BLaER1 treated with 17β-estradiol and CSF1 and Interleukin-3, amounts not matched to agents 10 nM and 100 nM (cell line): ENCODE data around the gene CTNNA3.

Experiments used
- H3K27ac ChIP-seq, 11 experiments: shearing (Covaris generic); formaldehyde crosslinking; 2 replicates each; pipeline ENCODE4 v1.8.1; 2022
- H3K27me3 ChIP-seq, 11 experiments: shearing (Covaris generic); formaldehyde crosslinking; 2 replicates each; pipeline ENCODE4 v1.8.1; 2022
- H3K36me3 ChIP-seq, 11 experiments: shearing (Covaris generic); formaldehyde crosslinking; 2 replicates each; pipeline ENCODE4 v1.8.1; 2022
- H3K4me1 ChIP-seq, 10 experiments: shearing (Covaris generic); formaldehyde crosslinking; 2 replicates each; pipeline ENCODE4 v1.8.1; 2022
- H3K4me2 ChIP-seq, 11 experiments: shearing (Covaris generic); formaldehyde crosslinking; 2 replicates each; pipeline ENCODE4 v1.8.1; 2022
- H3K4me3 ChIP-seq, 10 experiments: shearing (Covaris generic); formaldehyde crosslinking; 2 replicates each; pipeline ENCODE4 v1.8.1; 2022
- H3K9ac ChIP-seq, 11 experiments: shearing (Covaris generic); formaldehyde crosslinking; 2 replicates each; pipeline ENCODE4 v1.8.1; 2022
- H3K9me3 ChIP-seq, 11 experiments: shearing (Covaris generic); formaldehyde crosslinking; replicated peaks in 1 of 11; 2 replicates each; pipeline ENCODE4 v1.8.1; 2022
- H4K20me1 ChIP-seq, 11 experiments: shearing (Covaris generic); formaldehyde crosslinking; 2 replicates each; pipeline ENCODE4 v1.8.1; 2022
- Cebpa-rat ChIP-seq, 11 experiments: shearing (Covaris generic); IDR thresholded peaks; 2 replicates each; pipeline ENCODE4 v1.8.1; 2022

CTNNA3 gene

GRCh38 chr10:66151346-66151745 lies 1544.6 kb downstream of the CTNNA3 start:
- H3K36me3 ChIP-seq: no peaks in the 10 kb centered on the region
- H3K9me3 ChIP-seq: no peaks in the 10 kb centered on the region
- no peak overlapping the region for H3K4me3 ChIP-seq
- no peak overlapping the region for H3K9ac ChIP-seq
- no peak for TF ChIP-seq Cebpa-rat (IDR thresholded peaks at IDR 0.05)
- H4K20me1 ChIP-seq: no peaks in the 10 kb centered on the region
- peaks cover 0 to 6% (median 0%) of the 10 kb centered on the region in 10 experiments; a peak in 2 of 20 replicates for H3K4me1 ChIP-seq
- peak overlapping the region in 1 of 11 experiments; percentile 13; a peak in 1 of 22 replicates for H3K4me2 ChIP-seq
- H3K27me3 ChIP-seq: no peaks in the 10 kb centered on the region
- no peak overlapping the region for H3K27ac ChIP-seq

DNA sequence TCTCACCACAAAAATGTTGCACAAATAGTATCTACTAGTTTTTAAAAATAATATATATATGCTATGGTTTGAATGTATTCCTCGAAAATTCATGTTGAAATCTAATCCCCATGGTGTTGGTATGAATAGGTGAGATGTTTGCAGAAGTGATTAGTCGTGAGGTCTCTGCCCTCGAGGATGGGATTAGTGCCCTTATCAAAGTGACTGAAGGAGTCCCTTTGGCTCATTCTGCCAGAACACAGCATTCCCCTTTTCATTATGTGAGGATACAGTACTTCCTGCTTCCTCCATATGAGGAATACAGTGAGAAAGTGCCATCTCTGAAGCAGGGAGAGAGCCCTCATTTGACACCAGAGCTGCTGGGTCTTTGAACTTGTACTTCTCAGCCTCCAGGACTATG lies 1547.7 kb downstream of the CTNNA3 start:
- Histone ChIP-seq H3K9ac (no peak overlapping the region), H3K4me2 (no peak overlapping the region), H3K27ac (no peak overlapping the region), H3K27me3 (no peaks in the 10 kb centered on the region), H3K9me3 (no peaks in the 10 kb centered on the region), H4K20me1 (no peaks in the 10 kb centered on the region), H3K36me3 (no peaks in the 10 kb centered on the region), H3K4me3 (no peak overlapping the region), H3K4me1 (peaks cover 0 to 6% (median 0%) of the 10 kb centered on the region in 10 experiments; a peak in 2 of 20 replicates)
- no peak for TF ChIP-seq Cebpa-rat (IDR thresholded peaks at IDR 0.05)

DNA sequence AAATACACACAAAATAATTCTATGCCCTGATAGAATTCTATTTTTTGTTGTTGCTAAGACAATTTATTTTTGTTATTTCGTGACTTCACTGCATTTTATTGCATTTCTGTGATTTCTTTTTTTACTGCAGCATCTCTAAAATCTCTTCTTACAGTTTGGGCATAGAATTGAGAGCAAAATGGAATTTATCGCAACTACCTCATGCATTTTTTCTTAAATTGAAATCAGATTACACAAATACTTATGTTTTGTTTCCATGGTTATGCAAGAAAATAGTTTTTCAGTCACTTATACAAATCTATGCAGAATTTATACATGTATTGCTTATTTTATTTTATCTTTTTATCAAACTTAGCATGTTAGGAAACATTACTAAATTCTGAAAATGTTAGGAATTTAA lies 1552.0 kb downstream of the CTNNA3 start:
- Histone ChIP-seq H3K36me3 (no peaks in the 10 kb centered on the region), H3K4me2 (no peak overlapping the region), H4K20me1 (no peaks in the 10 kb centered on the region), H3K27ac (no peak overlapping the region), H3K4me3 (no peak overlapping the region), H3K9ac (no peak overlapping the region), H3K27me3 (no peaks in the 10 kb centered on the region), H3K9me3 (no peaks in the 10 kb centered on the region), H3K4me1 (no peaks in the 10 kb centered on the region)
- TF ChIP-seq Cebpa-rat (IDR thresholded peaks at IDR 0.05): no peak

DNA sequence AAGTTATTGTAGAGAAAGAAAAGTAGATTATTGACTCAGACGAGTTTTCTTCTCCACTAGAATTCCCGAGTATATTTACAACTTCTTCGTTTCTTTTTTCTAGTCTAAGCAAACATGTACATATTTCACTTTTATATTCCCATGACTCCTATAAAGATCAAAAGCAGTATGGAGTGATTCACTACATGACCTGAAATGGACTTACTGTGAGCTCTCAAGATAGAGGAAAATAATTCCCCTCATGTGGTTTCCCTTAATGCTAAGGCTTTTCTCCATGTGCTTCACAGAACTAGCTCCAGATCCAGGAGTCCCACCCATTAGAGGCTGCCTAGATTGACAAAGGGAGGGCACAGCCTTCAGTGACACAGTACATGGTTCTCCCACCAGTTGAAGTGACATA lies 1593.2 kb downstream of the CTNNA3 start:
- TF ChIP-seq Cebpa-rat (IDR thresholded peaks at IDR 0.05): no peak
- H3K9me3 ChIP-seq: no peaks in the 10 kb centered on the region
- H3K4me1 ChIP-seq: no peaks in the 10 kb centered on the region
- H3K4me3 ChIP-seq: no peak overlapping the region
- no peaks in the 10 kb centered on the region for H4K20me1 ChIP-seq
- H3K4me2 ChIP-seq: no peak overlapping the region
- H3K27ac ChIP-seq: no peak overlapping the region
- H3K36me3 ChIP-seq: no peaks in the 10 kb centered on the region
- H3K27me3 ChIP-seq: no peaks in the 10 kb centered on the region
- H3K9ac ChIP-seq: no peak overlapping the region

DNA sequence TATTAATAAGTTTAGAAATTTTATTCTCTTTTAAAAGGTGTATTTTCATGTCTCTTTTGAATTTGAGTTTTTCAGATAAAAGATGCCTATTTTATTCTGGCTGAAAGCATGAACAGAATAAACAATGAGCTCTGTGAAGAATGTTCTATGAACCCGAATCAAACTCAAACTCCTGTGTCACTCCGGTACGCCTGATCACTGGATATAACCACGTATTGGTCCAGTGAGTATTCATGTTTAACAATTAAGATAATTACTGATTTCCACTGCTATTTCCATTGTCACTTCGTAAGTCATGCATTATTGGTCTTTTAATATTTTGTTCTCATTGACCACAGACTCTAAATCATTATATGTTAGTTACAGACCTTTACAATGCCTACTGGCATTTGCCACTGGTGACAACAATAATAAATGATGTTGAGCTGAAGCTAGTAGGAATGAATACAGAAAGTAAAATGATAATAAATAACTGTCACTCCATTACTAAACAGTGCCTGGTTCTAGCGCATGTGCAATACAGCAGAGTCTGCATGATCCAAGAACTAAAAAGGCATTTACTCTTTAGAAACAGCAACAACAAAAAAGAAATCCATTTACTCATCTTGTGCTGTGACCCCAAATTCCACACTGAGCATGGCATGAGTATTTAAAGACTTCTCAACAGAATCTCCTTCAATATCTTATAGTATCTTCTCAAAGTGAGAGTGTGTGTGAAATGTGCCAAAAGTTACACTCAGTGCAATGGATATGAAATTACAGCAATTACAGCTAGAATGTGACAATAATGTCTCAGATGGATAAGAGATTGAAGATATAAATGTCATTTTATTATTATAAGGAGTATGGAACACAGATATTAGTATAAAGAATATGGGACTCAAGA lies 1597.2 kb downstream of the CTNNA3 start:
- H4K20me1 ChIP-seq: no peaks in the 10 kb centered on the region
- no peak for TF ChIP-seq Cebpa-rat (IDR thresholded peaks at IDR 0.05)
- H3K36me3 ChIP-seq: no peaks in the 10 kb centered on the region
- H3K9me3 ChIP-seq: no peaks in the 10 kb centered on the region
- H3K9ac ChIP-seq: no peak overlapping the region
- no peak overlapping the region for H3K27ac ChIP-seq
- H3K27me3 ChIP-seq: no peaks in the 10 kb centered on the region
- H3K4me1 ChIP-seq: peaks cover 0 to 20% (median 9%) of the 10 kb centered on the region in 10 experiments; a peak in 11 of 20 replicates
- H3K4me2 ChIP-seq: no peak overlapping the region
- H3K4me3 ChIP-seq: no peak overlapping the region

GRCh38 chr10:66095610-66096009 lies 1600.4 kb downstream of the CTNNA3 start:
- Histone ChIP-seq H3K4me2 (peak overlapping the region in 6 of 11 experiments; percentile 12 to 60 (median 49); a peak in 11 of 22 replicates), H3K27ac (no peak overlapping the region), H3K9ac (no peak overlapping the region), H3K4me1 (peaks cover 0 to 20% (median 9%) of the 10 kb centered on the region in 10 experiments; a peak in 11 of 20 replicates), H3K36me3 (no peaks in the 10 kb centered on the region), H3K9me3 (no peaks in the 10 kb centered on the region), H4K20me1 (no peaks in the 10 kb centered on the region), H3K27me3 (no peaks in the 10 kb centered on the region), H3K4me3 (no peak overlapping the region)
- TF ChIP-seq Cebpa-rat (IDR thresholded peaks at IDR 0.05): no peak

GRCh38 chr10:66085906-66086305 lies 1610.1 kb downstream of the CTNNA3 start:
- H3K4me3 ChIP-seq: no peak overlapping the region
- H3K4me2 ChIP-seq: no peak overlapping the region
- no peaks in the 10 kb centered on the region for H3K27me3 ChIP-seq
- no peaks in the 10 kb centered on the region for H3K36me3 ChIP-seq
- H3K9ac ChIP-seq: no peak overlapping the region
- no peaks in the 10 kb centered on the region; a peak in 1 of 22 replicates for H3K9me3 ChIP-seq
- no peaks in the 10 kb centered on the region for H4K20me1 ChIP-seq
- TF ChIP-seq Cebpa-rat (IDR thresholded peaks at IDR 0.05): no peak
- no peak overlapping the region for H3K27ac ChIP-seq
- H3K4me1 ChIP-seq: no peaks in the 10 kb centered on the region

GRCh38 chr10:66071907-66072306 lies 1624.1 kb downstream of the CTNNA3 start:
- no peaks in the 10 kb centered on the region for H3K27me3 ChIP-seq
- no peaks in the 10 kb centered on the region for H3K36me3 ChIP-seq
- H3K9me3 ChIP-seq: no peaks in the 10 kb centered on the region
- H3K4me2 ChIP-seq: no peak overlapping the region
- no peak overlapping the region for H3K4me3 ChIP-seq
- no peaks in the 10 kb centered on the region for H3K4me1 ChIP-seq
- H3K9ac ChIP-seq: no peak overlapping the region
- no peak overlapping the region for H3K27ac ChIP-seq
- H4K20me1 ChIP-seq: no peaks in the 10 kb centered on the region
- no peak for TF ChIP-seq Cebpa-rat (IDR thresholded peaks at IDR 0.05)

DNA sequence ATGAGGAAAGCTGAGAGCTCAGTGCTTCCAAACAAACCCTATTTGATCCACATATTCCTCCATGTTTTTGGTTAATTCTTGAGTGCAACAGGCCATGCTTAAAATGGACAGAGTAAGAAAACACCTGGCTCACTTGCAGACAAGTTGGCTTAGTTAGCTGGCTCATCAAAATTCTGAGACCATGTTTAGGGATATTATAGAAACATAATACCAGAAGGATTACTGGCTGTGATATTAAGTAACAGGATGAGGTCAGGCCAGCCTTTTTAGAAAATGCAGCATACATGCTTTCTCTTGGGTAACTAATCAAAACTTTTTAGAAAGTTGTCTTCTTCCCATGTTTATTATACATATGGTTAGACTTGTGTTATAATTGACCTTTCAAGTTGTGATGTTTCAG lies 1637.4 kb downstream of the CTNNA3 start:
- no peaks in the 10 kb centered on the region for H3K36me3 ChIP-seq
- H3K4me1 ChIP-seq: no peaks in the 10 kb centered on the region
- no peaks in the 10 kb centered on the region for H3K9me3 ChIP-seq
- no peak overlapping the region for H3K4me2 ChIP-seq
- no peak for TF ChIP-seq Cebpa-rat (IDR thresholded peaks at IDR 0.05)
- no peak overlapping the region for H3K4me3 ChIP-seq
- no peaks in the 10 kb centered on the region for H4K20me1 ChIP-seq
- no peak overlapping the region for H3K9ac ChIP-seq
- no peaks in the 10 kb centered on the region for H3K27me3 ChIP-seq
- H3K27ac ChIP-seq: no peak overlapping the region

DNA sequence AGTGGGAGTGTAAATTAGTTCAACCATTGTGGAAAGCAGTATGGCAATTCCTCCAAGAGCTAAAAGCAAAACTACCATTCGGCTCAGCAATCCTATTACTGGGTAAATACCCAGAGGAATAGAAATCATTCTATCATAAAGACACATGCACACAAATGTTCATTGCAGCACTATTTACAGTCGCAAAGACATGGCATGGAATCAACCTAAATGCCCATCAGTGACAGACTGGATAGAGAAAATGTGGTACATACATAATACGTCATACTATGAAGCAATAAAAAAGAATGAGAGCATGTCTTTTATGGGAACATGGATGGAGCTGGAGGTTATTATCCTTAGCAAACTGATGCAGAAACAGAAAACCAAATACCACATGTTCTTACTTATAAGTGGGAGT lies 1646.7 kb downstream of the CTNNA3 start:
- H3K27me3 ChIP-seq: no peaks in the 10 kb centered on the region
- no peak overlapping the region for H3K4me2 ChIP-seq
- peaks cover 0 to 11% (median 6%) of the 10 kb centered on the region in 11 experiments; a peak in 8 of 22 replicates for H3K9me3 ChIP-seq
- TF ChIP-seq Cebpa-rat (IDR thresholded peaks at IDR 0.05): no peak
- H3K4me1 ChIP-seq: no peaks in the 10 kb centered on the region
- H3K4me3 ChIP-seq: no peak overlapping the region
- H3K36me3 ChIP-seq: no peaks in the 10 kb centered on the region
- no peak overlapping the region for H3K27ac ChIP-seq
- H4K20me1 ChIP-seq: no peaks in the 10 kb centered on the region
- no peak overlapping the region for H3K9ac ChIP-seq
